Measurements from ENCODE around the gene NPHP3. TPM values are rescaled to one million over a fixed set of nuclear protein-coding genes. Genes with fewer than 3 reads are reported as not detected.

Gene NPHP3, protein sequence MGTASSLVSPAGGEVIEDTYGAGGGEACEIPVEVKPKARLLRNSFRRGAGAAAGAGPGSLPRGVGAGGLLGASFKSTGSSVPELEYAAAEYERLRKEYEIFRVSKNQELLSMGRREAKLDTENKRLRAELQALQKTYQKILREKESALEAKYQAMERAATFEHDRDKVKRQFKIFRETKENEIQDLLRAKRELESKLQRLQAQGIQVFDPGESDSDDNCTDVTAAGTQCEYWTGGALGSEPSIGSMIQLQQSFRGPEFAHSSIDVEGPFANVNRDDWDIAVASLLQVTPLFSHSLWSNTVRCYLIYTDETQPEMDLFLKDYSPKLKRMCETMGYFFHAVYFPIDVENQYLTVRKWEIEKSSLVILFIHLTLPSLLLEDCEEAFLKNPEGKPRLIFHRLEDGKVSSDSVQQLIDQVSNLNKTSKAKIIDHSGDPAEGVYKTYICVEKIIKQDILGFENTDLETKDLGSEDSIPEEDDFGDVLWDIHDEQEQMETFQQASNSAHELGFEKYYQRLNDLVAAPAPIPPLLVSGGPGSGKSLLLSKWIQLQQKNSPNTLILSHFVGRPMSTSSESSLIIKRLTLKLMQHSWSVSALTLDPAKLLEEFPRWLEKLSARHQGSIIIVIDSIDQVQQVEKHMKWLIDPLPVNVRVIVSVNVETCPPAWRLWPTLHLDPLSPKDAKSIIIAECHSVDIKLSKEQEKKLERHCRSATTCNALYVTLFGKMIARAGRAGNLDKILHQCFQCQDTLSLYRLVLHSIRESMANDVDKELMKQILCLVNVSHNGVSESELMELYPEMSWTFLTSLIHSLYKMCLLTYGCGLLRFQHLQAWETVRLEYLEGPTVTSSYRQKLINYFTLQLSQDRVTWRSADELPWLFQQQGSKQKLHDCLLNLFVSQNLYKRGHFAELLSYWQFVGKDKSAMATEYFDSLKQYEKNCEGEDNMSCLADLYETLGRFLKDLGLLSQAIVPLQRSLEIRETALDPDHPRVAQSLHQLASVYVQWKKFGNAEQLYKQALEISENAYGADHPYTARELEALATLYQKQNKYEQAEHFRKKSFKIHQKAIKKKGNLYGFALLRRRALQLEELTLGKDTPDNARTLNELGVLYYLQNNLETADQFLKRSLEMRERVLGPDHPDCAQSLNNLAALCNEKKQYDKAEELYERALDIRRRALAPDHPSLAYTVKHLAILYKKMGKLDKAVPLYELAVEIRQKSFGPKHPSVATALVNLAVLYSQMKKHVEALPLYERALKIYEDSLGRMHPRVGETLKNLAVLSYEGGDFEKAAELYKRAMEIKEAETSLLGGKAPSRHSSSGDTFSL (N-terminal part only)
- total RNA-seq (2022; extraction: Qiagen RNA extraction; ENCODE audit: low read depth), result 6.0 to 10.3 TPM (median 8.5 TPM) in 5 replicates

DNA sequence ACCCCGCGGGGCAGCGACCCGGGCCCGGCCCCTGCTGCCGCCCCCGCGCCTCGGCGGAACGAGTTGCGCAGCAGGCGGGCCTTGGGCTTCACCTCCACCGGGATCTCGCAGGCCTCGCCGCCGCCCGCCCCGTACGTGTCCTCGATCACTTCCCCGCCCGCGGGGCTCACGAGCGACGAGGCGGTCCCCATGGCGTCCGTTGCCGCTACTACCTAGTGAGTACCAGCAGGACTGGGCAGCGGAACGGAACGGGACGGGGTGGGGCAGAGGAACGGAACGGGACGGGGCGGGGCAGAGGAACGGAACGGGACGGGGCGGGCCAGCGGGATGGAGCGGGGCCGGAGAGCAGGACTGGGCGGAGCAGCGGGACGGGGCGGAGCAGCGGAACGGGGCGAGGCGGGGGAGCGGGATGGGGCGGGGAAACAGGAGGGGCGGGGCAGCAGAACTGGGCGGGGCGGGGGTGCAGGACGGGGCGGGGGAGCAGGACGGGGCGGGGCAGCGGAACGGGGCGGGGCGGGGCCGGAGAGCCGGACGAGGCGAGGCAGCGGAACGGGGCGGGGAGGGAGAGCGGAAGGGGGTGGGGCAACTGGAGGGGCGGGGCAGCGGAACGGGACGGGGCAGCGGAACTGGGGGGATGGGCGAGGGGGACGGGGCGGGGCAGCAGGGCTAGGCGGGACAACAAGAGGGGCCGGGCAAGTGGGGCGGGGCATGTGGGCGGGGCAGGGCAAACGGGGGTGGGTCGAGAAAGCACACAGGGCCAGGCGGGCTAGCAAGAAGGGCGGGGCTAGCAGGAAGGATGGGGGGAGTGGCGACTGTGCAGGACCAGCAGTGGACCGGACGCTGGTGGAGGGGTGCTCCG is at the start of gene NPHP3:
Gene NPHP3, minus strand, starts transcription at position 245 of the 859 bp plus-strand sequence. Its CDS starts 54 bp downstream, at position 191.

DNA sequence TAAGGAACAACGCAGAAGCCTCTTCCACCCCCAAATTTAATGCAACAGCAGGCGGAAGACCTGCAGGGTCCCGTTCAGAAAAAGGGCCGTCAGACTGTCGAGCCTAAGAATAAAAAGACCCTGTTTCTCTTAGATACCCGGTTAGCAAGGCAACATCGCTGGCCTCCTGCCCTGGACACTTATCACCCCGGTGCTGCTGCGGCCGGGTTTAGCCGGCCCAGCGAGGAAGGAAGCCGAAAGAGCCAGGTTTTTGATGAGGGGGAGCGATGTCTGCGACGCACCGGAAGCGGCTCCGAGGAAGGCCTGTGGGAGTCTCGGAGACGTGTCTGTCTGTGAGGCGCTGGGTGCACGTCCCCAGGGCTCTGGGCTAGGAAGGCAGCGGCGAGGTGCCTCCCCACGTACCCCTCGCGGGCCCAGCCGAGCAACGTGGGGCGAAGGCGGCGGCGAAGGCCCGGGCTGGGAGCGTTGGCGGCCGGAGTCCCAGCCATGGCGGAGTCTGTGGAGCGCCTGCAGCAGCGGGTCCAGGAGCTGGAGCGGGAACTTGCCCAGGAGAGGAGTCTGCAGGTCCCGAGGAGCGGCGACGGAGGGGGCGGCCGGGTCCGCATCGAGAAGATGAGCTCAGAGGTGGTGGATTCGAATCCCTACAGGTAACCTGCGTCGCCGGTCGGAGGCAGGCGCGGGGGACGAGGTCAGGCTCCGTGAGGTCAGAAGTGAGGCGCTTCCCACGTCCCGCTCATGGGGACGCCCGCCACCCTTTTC is 62.0 kb downstream of the NPHP3 start, which contains the start of gene UBA5:
Gene UBA5, plus strand, starts transcription at position 278 of the 759 bp plus-strand sequence. Its CDS starts 209 bp downstream, at position 487.

DNA sequence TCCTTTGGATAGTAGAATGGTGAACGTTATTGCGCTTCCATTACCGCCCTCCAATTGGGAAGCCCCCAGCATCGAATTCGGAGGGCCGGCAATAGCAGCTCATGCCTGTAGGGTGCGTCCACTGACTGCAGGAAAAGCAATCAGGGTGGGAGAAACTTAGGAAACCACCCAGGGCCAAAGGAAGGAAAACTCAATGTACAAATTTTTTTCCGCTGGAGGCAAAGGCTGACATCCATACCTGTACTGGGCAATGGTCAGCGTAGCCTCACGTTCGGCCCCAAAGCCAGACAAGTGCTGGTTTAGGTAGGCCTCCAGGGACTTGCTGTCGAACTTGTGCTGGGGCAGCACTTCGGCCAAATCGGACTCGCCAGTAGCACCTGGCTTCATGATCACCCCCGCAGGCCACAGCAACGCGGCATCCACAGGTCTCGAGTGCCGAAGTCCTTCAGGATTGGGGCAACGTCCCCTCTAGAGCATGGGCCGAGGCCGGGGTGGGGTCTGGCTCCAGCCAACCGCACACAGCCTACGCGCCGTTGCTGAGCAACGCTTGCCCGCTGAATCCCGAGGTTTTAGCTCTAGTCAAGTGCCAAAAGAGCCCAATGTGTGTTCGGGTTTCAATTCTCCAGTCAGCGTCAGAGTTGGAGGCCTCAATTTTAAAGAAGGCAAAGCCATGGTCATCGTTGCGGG is 62.7 kb downstream of the NPHP3 start, which contains the start of gene ACAD11:
Gene ACAD11, minus strand, starts transcription at position 445 of the 687 bp plus-strand sequence. Its CDS starts 58 bp downstream, at position 387.

Other genes with a start within 250 kb of the NPHP3 start
- gene ACKR4, start 125.1 kb downstream of the NPHP3 start, total RNA-seq (2022; extraction: Qiagen RNA extraction; ENCODE audit: low read depth), result not detected in 5 replicates
- gene ACAD11, start 62.6 kb downstream of the NPHP3 start, total RNA-seq (2022; extraction: Qiagen RNA extraction; ENCODE audit: low read depth), result 3.8 to 6.6 TPM (median 4.6 TPM) in 5 replicates
- 21.4 to 28.7 TPM (median 26.6 TPM) in 5 replicates for gene UBA5, start 62.1 kb downstream of the NPHP3 start, total RNA-seq (2022; extraction: Qiagen RNA extraction; ENCODE audit: low read depth)

Measured in A549 treated with ZK216348 at 1 μM for 4 hours (cell line).